Transverse colon (tissue), 4 donors: ENCODE results near the gene TBC1D30. TPM values are rescaled to one million over a fixed set of nuclear protein-coding genes. Genes with fewer than 3 reads are reported as not detected.

Experiments
- DNase-seq: peaks from one replicate; pipeline ENCODE4 v3.0.0-alpha.2; 2019
- H3K27ac ChIP-seq, 4 donors: fragments of 200-600 bp; sonication (generic); 2 replicates each; pipeline ENCODE4 v1.5.1; 2016 to 2018; ENCODE audit warnings: inconsistent platforms in 4 of 4
- H3K27me3 ChIP-seq: fragments of 200-600 bp; sonication (generic); 2 replicates; pipeline ENCODE4 v1.5.1; 2017; ENCODE audit warnings: inconsistent platforms
- H3K36me3 ChIP-seq, 4 donors: fragments of 200-600 bp; sonication (generic); 2 replicates each; pipeline ENCODE4 v1.5.1; 2017 to 2019; ENCODE audit warnings: inconsistent platforms in 4 of 4
- H3K4me1 ChIP-seq, 4 donors: fragments of 200-600 bp; sonication (generic); 2 replicates each; pipeline ENCODE4 v1.5.1; 2017 to 2020; ENCODE audit warnings: inconsistent platforms in 4 of 4
- H3K4me3 ChIP-seq, 4 donors: fragments of 200-600 bp; sonication (generic); 1 replicate in 1 of 4; 2 replicates in 3 of 4; pipeline versions ENCODE4 v1.5.1 to v1.6.1; 2017 to 2019; ENCODE audit warnings: inconsistent platforms in 4 of 4
- H3K9me3 ChIP-seq, 2 donors: fragments of 200-600 bp; sonication (generic); 2 replicates each; pipeline ENCODE4 v1.5.1; 2017 to 2019; ENCODE audit warnings: inconsistent platforms in 2 of 2
- CTCF ChIP-seq, 5 experiments: fragments of 200-600 bp in 3 of 5; fragments of 450-650 bp in 2 of 5; sonication (generic) in 3 of 5; IDR thresholded peaks; 1 replicate in 2 of 5; 2 replicates in 3 of 5; pipeline ENCODE4 v1.5.1; 2016 to 2017; ENCODE audit warnings: antibody characterized with exemption in 5 of 5, inconsistent platforms in 3 of 5, mild to moderate bottlenecking in 2 of 5, moderate library complexity in 1 of 5
- EP300 ChIP-seq: sonication (generic); formaldehyde crosslinking; IDR thresholded peaks from one replicate; pipeline ENCODE4 v1.6.1; 2017; ENCODE audit warnings: antibody characterized with exemption, low read depth
- POLR2A ChIP-seq: fragments of 450-650 bp; IDR thresholded peaks from one replicate; pipeline ENCODE4 v1.6.1; 2016; ENCODE audit warnings: antibody characterized with exemption, mild to moderate bottlenecking, moderate library complexity
- POLR2AphosphoS5 ChIP-seq, 3 donors: sonication (generic); formaldehyde crosslinking; IDR thresholded peaks; one replicate each; pipeline ENCODE4 v1.6.1; 2016; ENCODE audit warnings: antibody characterized with exemption in 3 of 3
- WGBS, 2 donors: methylation state at CpG; one replicate each; pipeline ENCODE4 v1.1.5; 2018; ENCODE audit warnings: low coverage in 1 of 2; 5-methylcytosine and 5-hydroxymethylcytosine counted together
- in situ Hi-C, 4 donors: fragments of 200-750 bp; cut with MboI; loops; one replicate each; pipeline versions ENCODE4 v1.15.0 to v1.15.1; 2017; ENCODE audit warnings: low sequenced_read_pairs in 3 of 4, low pct_ligation_motif_present in 1 of 4, low pct_unique_long_range_greater_than_20kb in 1 of 4
- intact Hi-C: fragments of 100-400 bp; cut with DNase I; formaldehyde crosslinking; loops from one replicate; pipeline ENCODE4 v1.15.1; 2023; ENCODE audit warnings: low total_unique reads
- total RNA-seq, 4 donors: library from RNA; depleted of rRNA; stranded (reverse); fragments of >200 nt; gene quantifications; one replicate each; pipeline ENCODE4 v1.1.0, GENCODE V29; 2016

TBC1D30 gene
- total RNA-seq, 4 donors from 2014 or later, result 0.37 to 9.4 (median 6.5) TPM

GRCh38 chr12:64892561-64892960 is 68.1 kb downstream of the TBC1D30 start:
- TF ChIP-seq CTCF (IDR thresholded peaks at IDR 0.05) (no peak), EP300 (no peak)
- no peaks in the 10 kb centered on the region for H3K9me3 ChIP-seq
- 84 to 87% methylated on average over 4 of the region's 4 CpGs for WGBS, 2 donors
- H3K4me1 ChIP-seq, result no peaks in the 10 kb centered on the region
- no peak overlapping the region for H3K27ac ChIP-seq
- no peak overlapping the region for H3K4me3 ChIP-seq
- no peaks in the 10 kb centered on the region for H3K36me3 ChIP-seq
- intact Hi-C loops, result loop anchor here (10.0 kb wide), 1 partner anchor 1192 kb away; no protein-coding TSS in a partner anchor
- DNase-seq, result no peak
- no peaks in the 10 kb centered on the region for H3K27me3 ChIP-seq
- in situ Hi-C loops, result loop anchor here (10.0 to 25.0 kb wide), 7 partner anchors 222 to 1195 kb away; no protein-coding TSS in a partner anchor

- TF ChIP-seq CTCF (IDR thresholded peaks at IDR 0.05), result no peak
- TF ChIP-seq EP300, result no peak
- no peak for TF ChIP-seq POLR2A
- no peak for TF ChIP-seq POLR2AphosphoS5 (IDR thresholded peaks at IDR 0.05)
- Histone ChIP-seq H3K27ac (no peak overlapping the region), H3K36me3 (no peaks in the 10 kb centered on the region), H3K9me3 (no peaks in the 10 kb centered on the region), H3K4me3 (no peak overlapping the region), H3K27me3 (no peaks in the 10 kb centered on the region), H3K4me1 (no peaks in the 10 kb centered on the region)
- DNase-seq, result no peak
- 31 to 43% methylated on average over 4 of the region's 4 CpGs for WGBS, 2 donors
- intact Hi-C loops (loop anchor here (10.0 kb wide), 1 partner anchor 1191 kb away; no protein-coding TSS in a partner anchor), in situ Hi-C loops (loop anchor here (10.0 to 25.0 kb wide), 7 partner anchors 221 to 1193 kb away; no protein-coding TSS in a partner anchor)
Measured at GRCh38 chr12:64893961-64894360, 69.5 kb downstream of the TBC1D30 start.

GRCh38 chr12:64894827-64895475 is 70.5 kb downstream of the TBC1D30 start:
- H3K9me3 ChIP-seq, result no peaks in the 10 kb centered on the region
- no peaks in the 10 kb centered on the region for H3K4me1 ChIP-seq
- no peak for DNase-seq
- H3K4me3 ChIP-seq, result no peak overlapping the region
- no peak for TF ChIP-seq EP300
- TF ChIP-seq CTCF (IDR thresholded peaks at IDR 0.05), result no peak
- no peak for TF ChIP-seq POLR2AphosphoS5 (IDR thresholded peaks at IDR 0.05)
- TF ChIP-seq POLR2A, result no peak
- intact Hi-C loops, result loop anchor here (10.0 kb wide), 1 partner anchor 1190 kb away; no protein-coding TSS in a partner anchor
- no peaks in the 10 kb centered on the region for H3K27me3 ChIP-seq
- in situ Hi-C loops, result loop anchor here (10.0 to 25.0 kb wide), 7 partner anchors 220 to 1192 kb away; no protein-coding TSS in a partner anchor
- 44 to 57% methylated on average over 2 of the region's 2 CpGs for WGBS, 2 donors
- no peaks in the 10 kb centered on the region for H3K36me3 ChIP-seq
- H3K27ac ChIP-seq, result no peak overlapping the region

GRCh38 chr12:64895526-64895925 is 71.1 kb downstream of the TBC1D30 start:
- Histone ChIP-seq H3K36me3 (no peaks in the 10 kb centered on the region), H3K27ac (no peak overlapping the region)
- in situ Hi-C loops, result loop anchor here (10.0 to 25.0 kb wide), 7 partner anchors 219 to 1192 kb away; no protein-coding TSS in a partner anchor

More at GRCh38 chr12:64895526-64895925, 71.1 kb downstream of the TBC1D30 start:
- Histone ChIP-seq H3K4me3 (no peak overlapping the region), H3K27me3 (no peaks in the 10 kb centered on the region), H3K4me1 (no peaks in the 10 kb centered on the region), H3K9me3 (no peaks in the 10 kb centered on the region)
- intact Hi-C loops, result loop anchor here (10.0 kb wide), 1 partner anchor 1189 kb away; no protein-coding TSS in a partner anchor
- TF ChIP-seq EP300 (no peak), POLR2A (no peak)
- WGBS, 2 donors, result 89 to 91% methylated on average over 5 of the region's 5 CpGs
- DNase-seq, result no peak
